Iris pigment epithelial cell (primary cell): ENCODE results near the gene FOSL2.
A peak's percentile ranks its signal among the peaks of the same experiment; 100 is the strongest.

Source experiments
- DNase-seq: peaks from one replicate; pipeline ENCODE4 v3.0.0-alpha.2; 2011; ENCODE audit warnings: low read depth

FOSL2 gene

GRCh38 chr2:28392297-28393113 is at the start of gene FOSL2:
FOSL2 (plus strand) TSS chr2:28392858; CDS start chr2:28393721, 863 bp downstream.
- DNase-seq, result peak; percentile 100

GRCh38 chr2:28343184-28343942 is 49.3 kb upstream of the FOSL2 start:
- DNase-seq, result no peak

GRCh38 chr2:28343971-28344715 is 48.5 kb upstream of the FOSL2 start:
- DNase-seq, result no peak

- DNase-seq, result no peak
Observed at GRCh38 chr2:28344756-28345373, 47.8 kb upstream of the FOSL2 start.

- DNase-seq, result no peak
Observed at GRCh38 chr2:28345619-28346018, 47.0 kb upstream of the FOSL2 start.

- no peak for DNase-seq
Observed at GRCh38 chr2:28346587-28346986, 46.1 kb upstream of the FOSL2 start.

GRCh38 chr2:28347193-28347592 is 45.5 kb upstream of the FOSL2 start:
- no peak for DNase-seq

- DNase-seq, result no peak
Observed at GRCh38 chr2:28347596-28347995, 45.1 kb upstream of the FOSL2 start.

GRCh38 chr2:28348149-28348567 is 44.5 kb upstream of the FOSL2 start:
- DNase-seq, result no peak

- DNase-seq, result no peak
Observed at GRCh38 chr2:28348921-28349320, 43.7 kb upstream of the FOSL2 start.

- no peak for DNase-seq
Observed at GRCh38 chr2:28349546-28350165, 43.0 kb upstream of the FOSL2 start.

GRCh38 chr2:28350196-28350595 is 42.5 kb upstream of the FOSL2 start:
- no peak for DNase-seq

- DNase-seq, result no peak
Observed at GRCh38 chr2:28350791-28351285, 41.8 kb upstream of the FOSL2 start.

GRCh38 chr2:28351621-28352020 is 41.0 kb upstream of the FOSL2 start:
- DNase-seq, result no peak

GRCh38 chr2:28352104-28352503 is 40.6 kb upstream of the FOSL2 start:
- no peak for DNase-seq

- DNase-seq, result no peak
Observed at GRCh38 chr2:28352610-28353195, 40.0 kb upstream of the FOSL2 start.

- DNase-seq, result no peak
Observed at GRCh38 chr2:28354920-28355520, 37.6 kb upstream of the FOSL2 start.

- DNase-seq, result no peak
Observed at GRCh38 chr2:28355521-28356094, 37.0 kb upstream of the FOSL2 start.

- DNase-seq, result peak; percentile 77
Observed at GRCh38 chr2:28356095-28356911, 36.4 kb upstream of the FOSL2 start.
